H1 (cell line): ENCODE data around the gene PI4KB. TPM values are rescaled to one million over a fixed set of nuclear protein-coding genes. Genes with fewer than 3 reads are reported as not detected.

Experiments
- CTCF ChIA-PET: fragments of 300-600 bp; sonication (Branson Sonifier 250); formaldehyde crosslinking; loops from one replicate; lab custom pipeline; 2021; ENCODE audit not compliant: partially characterized antibody; lab: Charles Lee
- POLR2A ChIA-PET: fragments of 300-600 bp; sonication (Branson Sonifier 250); formaldehyde crosslinking; loops from one replicate; lab custom pipeline; 2021; ENCODE audit warnings: inconsistent platforms; ENCODE audit not compliant: partially characterized antibody; lab: Charles Lee
- DNase-seq, 2 experiments: peaks; one replicate each; pipeline versions ENCODE4 v3.0.0 to v3.0.0-alpha.2; 2010 to 2022; ENCODE audit warnings: low spot score in 2 of 2, low read depth in 1 of 2, mixed read lengths in 1 of 2
- FAIRE-seq: peaks from 2 replicates; lab custom pipeline; 2011; peaks lifted over from hg19 to GRCh38; lab: Jason Lieb, UNC
- H2AFZ ChIP-seq: 2 replicates; pipeline ENCODE4 v1.8.1; 2012; ENCODE audit warnings: low read length, inconsistent platforms
- H2AK5ac ChIP-seq: 2 replicates; pipeline ENCODE4 v1.6.1; 2013; ENCODE audit warnings: low read depth, low read length
- H2BK120ac ChIP-seq: replicated peaks from 2 replicates; pipeline ENCODE3; 2013; ENCODE audit warnings: low read depth, low read length, inconsistent platforms
- H2BK12ac ChIP-seq: 2 replicates; pipeline ENCODE4 v1.6.1; 2013; ENCODE audit warnings: low read depth, low read length
- H2BK15ac ChIP-seq: 2 replicates; pipeline ENCODE4 v1.6.1; 2013; ENCODE audit warnings: low read length
- H2BK20ac ChIP-seq: 2 replicates; pipeline ENCODE4 v1.6.1; 2013; ENCODE audit warnings: low read length
- H2BK5ac ChIP-seq: 2 replicates; pipeline ENCODE4 v1.6.1; 2013; ENCODE audit warnings: low read depth, low read length
- H3K14ac ChIP-seq: 2 replicates; pipeline ENCODE4 v1.6.1; 2013; ENCODE audit warnings: inconsistent platforms; ENCODE audit not compliant: insufficient read length
- H3K18ac ChIP-seq: 2 replicates; pipeline ENCODE4 v1.6.1; 2013; ENCODE audit warnings: low read length; ENCODE audit errors: extremely low read depth
- H3K23ac ChIP-seq: 2 replicates; pipeline ENCODE4 v1.6.1; 2013; ENCODE audit warnings: inconsistent platforms; ENCODE audit not compliant: insufficient read length
- H3K23me2 ChIP-seq: 2 replicates; pipeline ENCODE4 v1.6.1; 2013; ENCODE audit warnings: low read depth, low read length
- H3K27ac ChIP-seq: 2 replicates; pipeline ENCODE4 v1.6.1; 2011; ENCODE audit warnings: low read depth, low read length, inconsistent platforms
- H3K27me3 ChIP-seq, 4 experiments: replicated peaks in 1 of 4; 1 replicate in 1 of 4; 2 replicates in 3 of 4; pipeline versions ENCODE4 v1.6.1 to v1.8.1; 2011 to 2013; ENCODE audit warnings: low read length in 3 of 4, mild to moderate bottlenecking in 3 of 4, inconsistent platforms in 2 of 4, mixed read lengths in 2 of 4, moderate library complexity in 1 of 4; ENCODE audit not compliant: control insufficient read depth in 3 of 4, insufficient read depth in 3 of 4; ENCODE audit errors: extremely low read depth in 1 of 4
- H3K36me3 ChIP-seq, 4 experiments: 2 replicates each; pipeline versions ENCODE4 v1.6.1 to v1.8.1; 2011 to 2013; ENCODE audit warnings: mild to moderate bottlenecking in 4 of 4, low read length in 3 of 4, moderate library complexity in 2 of 4, control low read depth in 1 of 4, inconsistent platforms in 1 of 4; ENCODE audit not compliant: insufficient read depth in 4 of 4, control insufficient read depth in 2 of 4
- H3K4ac ChIP-seq: replicated peaks from 2 replicates; pipeline ENCODE3; 2013; ENCODE audit warnings: low read length, low read depth, mixed read lengths, inconsistent platforms; ENCODE audit not compliant: insufficient read length
- H3K4me1 ChIP-seq, 4 experiments: replicated peaks in 1 of 4; 1 replicate in 1 of 4; 2 replicates in 3 of 4; pipeline versions ENCODE4 v1.6.1 to v1.8.1; 2011 to 2013; ENCODE audit warnings: low read length in 3 of 4, inconsistent platforms in 2 of 4, mixed read lengths in 1 of 4; ENCODE audit not compliant: insufficient read depth in 4 of 4, control insufficient read depth in 3 of 4
- H3K4me2 ChIP-seq, 2 experiments: 2 replicates each; pipeline versions ENCODE4 v1.6.1 to v1.8.1; 2011 to 2013; ENCODE audit warnings: low read depth in 2 of 2, low read length in 2 of 2, control low read depth in 1 of 2, inconsistent platforms in 1 of 2, mild to moderate bottlenecking in 1 of 2; ENCODE audit not compliant: insufficient read depth in 1 of 2
- H3K4me3 ChIP-seq, 4 experiments: fragments of 200-600, 300-600 bp in 1 of 4; sonication (generic), shearing (Covaris generic), sonication (Bioruptor Twin) in 1 of 4; 2 replicates each; pipeline versions ENCODE4 v1.5.1 to v1.8.1; 2011 to 2016; ENCODE audit warnings: low read length in 4 of 4, low read depth in 3 of 4, control low read depth in 2 of 4, inconsistent platforms in 2 of 4, mild to moderate bottlenecking in 2 of 4, mixed read lengths in 1 of 4, moderate library complexity in 1 of 4; ENCODE audit not compliant: insufficient read depth in 2 of 4; ENCODE audit errors: extremely low read depth in 1 of 4
- H3K56ac ChIP-seq: replicated peaks from 2 replicates; pipeline ENCODE3; 2013; ENCODE audit warnings: low read depth, mild to moderate bottlenecking, mixed read lengths, low read length, inconsistent platforms; ENCODE audit not compliant: insufficient read length
- H3K79me1 ChIP-seq: 2 replicates; pipeline ENCODE4 v1.6.1; 2013; ENCODE audit warnings: low read depth, low read length, control low read depth
- H3K79me2 ChIP-seq, 2 experiments: 2 replicates each; pipeline versions ENCODE4 v1.6.1 to v1.8.1; 2012 to 2013; ENCODE audit warnings: low read length in 2 of 2, mild to moderate bottlenecking in 2 of 2, inconsistent platforms in 1 of 2; ENCODE audit not compliant: insufficient read depth in 2 of 2, control insufficient read depth in 1 of 2
- H3K9ac ChIP-seq, 4 experiments: replicated peaks in 1 of 4; 1 replicate in 1 of 4; 2 replicates in 3 of 4; pipeline versions ENCODE4 v1.6.1 to v1.8.1; 2011 to 2013; ENCODE audit warnings: low read depth in 3 of 4, low read length in 3 of 4, control low read depth in 2 of 4, mild to moderate bottlenecking in 2 of 4, moderate library complexity in 2 of 4, inconsistent platforms in 1 of 4; ENCODE audit errors: extremely low read depth in 1 of 4
- H3K9me3 ChIP-seq, 2 experiments: 2 replicates each; pipeline versions ENCODE4 v1.6.1 to v1.8.1; 2012 to 2013; ENCODE audit warnings: mild to moderate bottlenecking in 2 of 2, moderate library complexity in 2 of 2, control low read depth in 1 of 2, inconsistent platforms in 1 of 2, low read depth in 1 of 2, low read length in 1 of 2, mixed read lengths in 1 of 2; ENCODE audit not compliant: insufficient read depth in 2 of 2
- H4K20me1 ChIP-seq, 2 experiments: replicated peaks in 1 of 2; 2 replicates each; pipeline versions ENCODE3 to v1.8.1; 2011 to 2013; ENCODE audit warnings: inconsistent platforms in 2 of 2, low read length in 2 of 2, mild to moderate bottlenecking in 1 of 2; ENCODE audit not compliant: insufficient read depth in 2 of 2, control insufficient read depth in 1 of 2
- H4K5ac ChIP-seq: 2 replicates; pipeline ENCODE4 v1.6.1; 2013; ENCODE audit warnings: low read length, low read depth, mixed read lengths, inconsistent platforms; ENCODE audit not compliant: insufficient read length
- H4K8ac ChIP-seq: 2 replicates; pipeline ENCODE4 v1.8.0; 2013; ENCODE audit warnings: mild to moderate bottlenecking, moderate library complexity, low read length, inconsistent platforms; ENCODE audit not compliant: insufficient read depth; ENCODE audit errors: extremely low read depth
- H4K91ac ChIP-seq: replicated peaks from 2 replicates; pipeline ENCODE3; 2013; ENCODE audit warnings: low read length, mixed read lengths, inconsistent platforms; ENCODE audit not compliant: insufficient read length
- NRF1 ChIP-seq: IDR thresholded peaks from 2 replicates; pipeline ENCODE4 v1.6.1; 2011; ENCODE audit warnings: mild to moderate bottlenecking, low read depth, low read length, improper control_type of control experiment
- POLR2AphosphoS5 ChIP-seq: IDR thresholded peaks from 2 replicates; pipeline ENCODE4 v1.6.1; 2011; ENCODE audit warnings: low read depth, low read length
- RNF2 ChIP-seq: fragments of 200-900, 300-1000 bp; sonication (generic); IDR thresholded peaks from 2 replicates; pipeline ENCODE4 v1.7.1; 2016; ENCODE audit warnings: borderline replicate concordance, low read depth, mild to moderate bottlenecking, antibody characterized with exemption, low read length; ENCODE audit not compliant: poor library complexity, severe bottlenecking; ENCODE audit errors: missing control alignments
- WGBS, 2 experiments: shearing (Covaris generic) in 1 of 2; methylation state at CpG; one replicate each; pipeline versions ENCODE4 v1.1.6 to v1.1.7; 2013 to 2015; ENCODE audit warnings: low lambda C conversion rate in 2 of 2, mixed read lengths in 2 of 2, inconsistent platforms in 1 of 2, low coverage in 1 of 2, missing lambda C conversion rate in 1 of 2; ENCODE audit not compliant: insufficient replicate concordance in 2 of 2, insufficient coverage in 1 of 2, insufficient read length in 1 of 2; ENCODE audit errors: extremely low coverage in 1 of 2, missing lambda C conversion rate in 1 of 2; 5-methylcytosine and 5-hydroxymethylcytosine counted together
- polyA plus RNA-seq, 7 experiments: library from polyadenylated mRNA; depleted of rRNA in 3 of 7; stranded (reverse) in 5 of 7; unstranded in 2 of 7; fragments of >200 nt in 5 of 7; fragments of 200-250 nt in 2 of 7; gene quantifications; 1 replicate in 5 of 7; 2 replicates in 1 of 7; 4 replicates in 1 of 7; pipeline versions ENCODE4 v1.2.1 to v1.2.3, GENCODE V29; 2011 to 2013; ENCODE audit warnings: missing spikeins in 2 of 7, mixed read lengths in 2 of 7
- total RNA-seq: library from RNA; stranded (reverse); fragmentation: NEBNext Ultra II Directional; extraction: Animal tissue kit (Norgen Biotek cat#: 25700); gene quantifications from 2 replicates; pipeline ENCODE4 v1.2.1, GENCODE V29; 2021
- TF ChIP-seq, protein P1 (sequence below): IDR thresholded peaks from 2 replicates; pipeline ENCODE4 v1.6.1; 2012; ENCODE audit warnings: inconsistent platforms
- TF ChIP-seq, protein P2 (sequence below): IDR thresholded peaks from 2 replicates; pipeline ENCODE4 v1.6.1; 2012; ENCODE audit warnings: low read length, inconsistent platforms

Gene PI4KB
- total and polyA plus RNA-seq, 2 of the 8 experiments (the other 6 are each of a cell fraction or from before 2014, with no cell fraction given), result 30.1 to 37.1 TPM

DNA sequence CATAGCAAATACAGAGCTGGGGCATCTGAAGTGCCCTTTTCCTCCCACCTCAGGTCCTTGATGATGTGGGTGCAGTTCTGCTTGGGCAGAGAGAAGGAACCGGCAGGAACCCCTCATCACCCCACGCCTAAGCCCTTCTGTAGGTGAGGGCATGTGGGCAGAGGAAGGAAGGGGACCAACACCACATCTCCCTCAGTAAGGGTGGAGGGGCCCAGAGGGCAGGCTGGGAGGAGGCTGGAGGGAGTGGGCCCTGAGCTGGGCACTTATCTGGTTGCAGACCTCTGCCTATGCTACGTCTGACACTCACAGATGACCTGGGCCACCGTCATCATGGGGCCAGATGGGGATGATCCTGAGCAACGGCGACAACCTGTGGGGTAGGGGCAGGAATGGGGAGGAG is 34.1 kb downstream of the PI4KB start:
- Histone ChIP-seq H4K91ac (no peak overlapping the region), H3K9me3 (no peaks in the 10 kb centered on the region), H3K36me3 (peaks cover 9 to 62% (median 27%) of the 10 kb centered on the region in 4 experiments; a peak in 7 of 8 replicates), H3K14ac (no peak overlapping the region), H2AFZ (no peak overlapping the region), H3K4me3 (no peak overlapping the region), H2BK120ac (no peak overlapping the region), H3K27me3 (no peaks in the 10 kb centered on the region), H4K5ac (no peak overlapping the region), H2BK12ac (no peak overlapping the region), H3K23me2 (no peaks in the 10 kb centered on the region), H3K23ac (no peak overlapping the region), H2AK5ac (no peak overlapping the region), H4K8ac (no peak overlapping the region; the same call in 1 of the 2 replicates), H3K4me2 (no peak overlapping the region), H2BK15ac (no peak overlapping the region), H3K9ac (no peak overlapping the region), H2BK5ac (0 out of 2 replicates have a peak overlapping the region, but pooled peaks have one; percentile 1), H3K4me1 (peaks cover 6 to 21% (median 15%) of the 10 kb centered on the region in 4 experiments), H3K79me2 (no peaks in the 10 kb centered on the region), H3K56ac (no peak overlapping the region), H2BK20ac (no peak overlapping the region), H3K4ac (no peak overlapping the region), H4K20me1 (peaks cover 4 to 16% of the 10 kb centered on the region in 2 experiments), H3K79me1 (0 out of 2 replicates have a peak, but pooled peaks cover 9% of the 10 kb centered on the region), H3K27ac (no peak overlapping the region), H3K18ac (no peak overlapping the region; the same call in 1 of the 2 replicates)
- FAIRE-seq, result no peak
- ChIA-PET CTCF (interaction anchor here (0.7 to 6.5 kb wide), 13 partner anchors 8 to 125 kb away, joined by 3 to 62 read pairs (median 4); no protein-coding TSS in a partner anchor), POLR2A (interaction anchor here (0.6 to 9.9 kb wide), 17 partner anchors 8 to 327 kb away, joined by 3 to 213 read pairs (median 4); partner anchors contain the start of genes PI4KB, PSMB4, PSMD4 and ZNF687)
- DNase-seq, result no peak
- TF ChIP-seq NRF1, result no peak
- TF ChIP-seq, protein P1, sequence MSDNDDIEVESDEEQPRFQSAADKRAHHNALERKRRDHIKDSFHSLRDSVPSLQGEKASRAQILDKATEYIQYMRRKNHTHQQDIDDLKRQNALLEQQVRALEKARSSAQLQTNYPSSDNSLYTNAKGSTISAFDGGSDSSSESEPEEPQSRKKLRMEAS, result no peak
- 0 out of 2 replicates have a peak, but pooled peaks have one; percentile 2 for TF ChIP-seq POLR2AphosphoS5
- TF ChIP-seq, protein P2, sequence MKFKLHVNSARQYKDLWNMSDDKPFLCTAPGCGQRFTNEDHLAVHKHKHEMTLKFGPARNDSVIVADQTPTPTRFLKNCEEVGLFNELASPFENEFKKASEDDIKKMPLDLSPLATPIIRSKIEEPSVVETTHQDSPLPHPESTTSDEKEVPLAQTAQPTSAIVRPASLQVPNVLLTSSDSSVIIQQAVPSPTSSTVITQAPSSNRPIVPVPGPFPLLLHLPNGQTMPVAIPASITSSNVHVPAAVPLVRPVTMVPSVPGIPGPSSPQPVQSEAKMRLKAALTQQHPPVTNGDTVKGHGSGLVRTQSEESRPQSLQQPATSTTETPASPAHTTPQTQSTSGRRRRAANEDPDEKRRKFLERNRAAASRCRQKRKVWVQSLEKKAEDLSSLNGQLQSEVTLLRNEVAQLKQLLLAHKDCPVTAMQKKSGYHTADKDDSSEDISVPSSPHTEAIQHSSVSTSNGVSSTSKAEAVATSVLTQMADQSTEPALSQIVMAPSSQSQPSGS, result no peak
- TF ChIP-seq RNF2, result no peak
- WGBS, 2 experiments, result 85% methylated on average over 6 of the region's 6 CpGs; no CpG with 5 or more reads in 1 of the 2 experiments
